HG03460 (cell line): Measurements from ENCODE around the gene THBS1.

Source experiments
- ATAC-seq: cut with Tn5 transposase; IDR thresholded peaks from one replicate; pipeline ENCODE4 v1.9.1; 2021; ENCODE audit not compliant: unreplicated experiment

THBS1 gene

GRCh38 chr15:39629371-39629770, 48.5 kb downstream of the THBS1 start:
- no peak for ATAC-seq

GRCh38 chr15:39629906-39630305, 49.0 kb downstream of the THBS1 start:
- no peak for ATAC-seq

DNA sequence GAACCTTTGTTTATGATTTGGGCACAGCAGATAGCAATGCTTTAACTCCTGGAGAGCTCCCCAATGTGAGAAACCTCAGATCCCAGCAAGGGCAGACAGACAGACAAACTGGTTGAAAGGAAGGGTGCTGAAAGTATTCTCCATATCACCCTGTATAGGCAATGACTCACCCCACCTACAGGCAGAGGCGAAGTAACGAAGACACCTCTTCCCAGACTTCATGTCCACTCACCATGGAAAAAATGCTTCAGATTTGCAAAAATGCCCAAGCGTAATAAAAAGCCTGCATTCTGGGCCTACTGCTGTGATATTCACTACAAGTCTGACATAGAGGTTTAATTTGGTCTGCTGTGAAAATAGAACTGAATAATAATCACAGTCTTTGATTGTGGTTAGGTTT, 50.5 kb downstream of the THBS1 start:
- ATAC-seq = no peak

- no peak for ATAC-seq
These were observed 57.2 kb downstream of the THBS1 start for GRCh38 chr15:39638041-39638440.

GRCh38 chr15:39639037-39639436, 58.2 kb downstream of the THBS1 start:
- ATAC-seq = no peak

GRCh38 chr15:39640665-39641064, 59.8 kb downstream of the THBS1 start:
- ATAC-seq = no peak

DNA sequence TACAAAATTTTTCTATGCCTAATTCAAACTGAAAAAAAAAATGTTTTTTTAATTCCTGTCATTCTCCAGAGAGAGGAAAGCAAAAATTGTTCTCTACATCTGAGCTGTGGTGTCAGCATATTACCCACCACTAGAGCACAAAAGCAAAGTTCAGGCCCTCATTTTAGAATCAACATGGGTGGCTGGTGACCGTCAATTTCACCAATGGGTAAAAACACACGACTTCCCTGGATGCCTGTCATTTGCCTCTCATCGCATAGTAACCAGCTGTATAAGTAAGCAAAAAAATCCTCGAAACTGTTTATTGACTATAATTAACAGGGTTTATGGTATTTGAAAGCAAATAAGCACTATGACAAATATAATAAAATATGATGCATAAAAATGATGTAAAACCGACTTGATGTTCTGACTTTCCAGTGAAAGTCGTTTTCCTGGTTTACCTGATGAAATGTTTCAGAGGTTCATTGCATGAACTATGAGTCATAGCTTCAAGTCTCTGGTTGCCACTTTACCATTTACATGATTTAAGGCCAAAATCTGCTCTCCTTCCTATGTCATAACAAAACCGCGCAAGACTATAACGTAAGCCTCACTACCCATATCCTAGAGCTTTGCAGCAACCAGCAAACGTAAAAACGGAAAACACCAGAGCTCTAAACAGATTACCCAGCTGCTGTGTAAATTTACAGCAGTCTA, 60.5 kb downstream of the THBS1 start:
- no peak for ATAC-seq

GRCh38 chr15:39642011-39642640, 61.2 kb downstream of the THBS1 start:
- no peak for ATAC-seq

- no peak for ATAC-seq
These were observed 62.8 kb downstream of the THBS1 start for GRCh38 chr15:39643727-39644126.

GRCh38 chr15:39644136-39644535, 63.3 kb downstream of the THBS1 start:
- no peak for ATAC-seq

DNA sequence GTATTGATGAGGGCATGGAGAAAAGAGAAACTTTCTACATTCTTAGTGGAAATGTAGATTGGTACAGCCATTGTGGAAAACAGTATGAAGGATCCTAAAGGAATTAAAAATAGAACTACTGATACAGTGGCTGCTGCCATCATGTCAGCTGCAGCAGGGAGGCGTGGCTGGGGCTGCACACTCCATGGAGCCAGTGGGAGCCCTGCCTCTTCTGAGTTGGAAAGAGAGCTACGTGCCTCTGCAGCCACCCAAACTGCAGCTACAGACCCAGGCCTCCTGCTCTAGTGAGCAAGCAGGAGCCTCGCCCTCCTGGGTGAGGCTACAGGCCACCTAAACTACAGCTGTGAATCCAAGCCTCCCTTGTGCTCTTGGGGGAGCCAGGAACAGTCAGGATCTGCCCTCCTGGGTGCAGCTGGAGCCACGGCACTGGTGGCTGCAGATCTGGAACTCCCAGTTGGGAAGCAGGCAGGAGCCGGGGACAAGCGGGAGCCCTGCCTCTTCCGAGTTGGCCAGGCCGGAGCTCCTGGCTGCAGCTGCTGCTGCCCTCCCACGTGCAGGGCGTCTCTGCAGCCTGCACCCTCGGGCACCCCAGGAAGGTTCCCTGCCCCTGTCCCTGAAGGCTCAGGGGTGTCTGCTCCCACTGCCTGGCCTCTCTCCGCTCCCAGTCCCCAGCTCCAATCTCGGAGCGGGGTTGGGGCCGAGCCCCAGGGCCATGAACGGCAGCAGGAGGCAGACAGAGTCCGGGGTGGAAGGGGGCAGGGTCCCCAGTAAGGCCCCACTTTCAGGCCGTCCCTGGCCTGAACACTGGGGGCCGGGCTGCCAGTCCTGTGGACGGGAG, 64.5 kb downstream of the THBS1 start:
- no peak for ATAC-seq

DNA sequence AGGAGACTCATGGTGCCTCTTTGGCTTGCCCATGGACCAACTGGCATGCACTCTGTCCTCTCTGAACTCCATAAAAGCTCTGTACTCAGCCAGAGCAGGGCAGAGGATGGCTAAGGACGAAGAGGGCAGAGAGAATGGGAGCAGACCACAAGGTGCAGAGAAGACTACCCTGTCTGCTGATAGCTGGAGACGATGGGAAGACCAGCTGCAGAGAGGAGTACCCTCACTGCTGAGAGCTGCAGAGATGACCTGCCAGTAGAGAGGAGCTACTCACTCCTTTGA, 65.0 kb downstream of the THBS1 start:
- ATAC-seq = no peak

GRCh38 chr15:39646425-39646824, 65.5 kb downstream of the THBS1 start:
- ATAC-seq = no peak
